C4-2B (cell line): ENCODE results near the gene OGA.

ENCODE experiments used
- H3K27ac ChIP-seq: fragments of 450-650 bp; 2 replicates; pipeline ENCODE4 v1.5.1; 2017
- ZFX ChIP-seq: fragments of 450-650 bp; IDR thresholded peaks from 2 replicates; pipeline ENCODE4 v1.6.1; 2017
- TF ChIP-seq, protein P1 (sequence below): fragments of 450-650 bp; conservative IDR thresholded peaks from 2 replicates; pipeline ENCODE4 v1.5.1; 2017; ENCODE audit warnings: mild to moderate bottlenecking

OGA gene

DNA sequence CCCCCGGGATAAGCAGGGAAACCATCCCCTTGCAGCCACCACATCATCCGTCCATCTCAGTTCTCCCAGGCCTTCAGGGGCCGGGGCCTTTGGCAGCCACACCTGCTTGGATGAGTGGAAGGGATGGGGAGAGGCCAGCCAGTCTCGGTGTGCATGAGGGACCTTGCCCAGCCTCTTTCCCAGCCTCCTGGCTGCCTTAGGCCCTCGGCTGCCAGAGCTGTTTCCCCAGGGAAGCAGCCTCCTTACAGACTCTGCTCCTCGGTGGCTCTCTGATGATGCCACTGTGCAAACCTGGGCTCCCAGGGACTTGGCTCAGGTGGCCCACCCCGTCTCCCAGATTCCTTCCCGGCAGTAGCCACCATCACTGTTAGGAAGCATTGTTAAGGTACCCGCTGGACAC lies 57.0 kb downstream of the OGA start:
- no peak for TF ChIP-seq ZFX
- TF ChIP-seq, protein P1, sequence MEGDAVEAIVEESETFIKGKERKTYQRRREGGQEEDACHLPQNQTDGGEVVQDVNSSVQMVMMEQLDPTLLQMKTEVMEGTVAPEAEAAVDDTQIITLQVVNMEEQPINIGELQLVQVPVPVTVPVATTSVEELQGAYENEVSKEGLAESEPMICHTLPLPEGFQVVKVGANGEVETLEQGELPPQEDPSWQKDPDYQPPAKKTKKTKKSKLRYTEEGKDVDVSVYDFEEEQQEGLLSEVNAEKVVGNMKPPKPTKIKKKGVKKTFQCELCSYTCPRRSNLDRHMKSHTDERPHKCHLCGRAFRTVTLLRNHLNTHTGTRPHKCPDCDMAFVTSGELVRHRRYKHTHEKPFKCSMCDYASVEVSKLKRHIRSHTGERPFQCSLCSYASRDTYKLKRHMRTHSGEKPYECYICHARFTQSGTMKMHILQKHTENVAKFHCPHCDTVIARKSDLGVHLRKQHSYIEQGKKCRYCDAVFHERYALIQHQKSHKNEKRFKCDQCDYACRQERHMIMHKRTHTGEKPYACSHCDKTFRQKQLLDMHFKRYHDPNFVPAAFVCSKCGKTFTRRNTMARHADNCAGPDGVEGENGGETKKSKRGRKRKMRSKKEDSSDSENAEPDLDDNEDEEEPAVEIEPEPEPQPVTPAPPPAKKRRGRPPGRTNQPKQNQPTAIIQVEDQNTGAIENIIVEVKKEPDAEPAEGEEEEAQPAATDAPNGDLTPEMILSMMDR: no peak
- H3K27ac ChIP-seq: no peak overlapping the region

DNA sequence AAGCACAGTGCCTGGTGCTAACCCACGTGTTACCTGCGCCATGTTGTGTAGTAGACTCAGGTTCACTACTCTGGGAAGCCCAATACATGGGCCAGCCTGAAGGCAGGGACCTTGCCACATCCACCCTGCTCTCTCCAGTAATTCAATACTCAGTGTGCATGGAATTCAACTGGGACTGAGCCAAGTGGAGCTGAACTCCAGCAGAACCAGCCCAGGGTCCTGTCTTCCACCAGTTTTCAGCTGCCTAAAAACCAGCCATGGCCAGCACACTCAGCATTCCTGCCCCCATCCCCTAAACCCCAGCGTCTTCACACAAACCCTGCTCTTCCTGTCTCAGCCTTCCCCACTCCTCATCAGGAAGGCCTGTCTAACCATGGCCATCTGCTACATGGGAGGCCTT lies 57.7 kb downstream of the OGA start:
- H3K27ac ChIP-seq: no peak overlapping the region
- TF ChIP-seq ZFX: no peak
- TF ChIP-seq, protein P1: no peak

DNA sequence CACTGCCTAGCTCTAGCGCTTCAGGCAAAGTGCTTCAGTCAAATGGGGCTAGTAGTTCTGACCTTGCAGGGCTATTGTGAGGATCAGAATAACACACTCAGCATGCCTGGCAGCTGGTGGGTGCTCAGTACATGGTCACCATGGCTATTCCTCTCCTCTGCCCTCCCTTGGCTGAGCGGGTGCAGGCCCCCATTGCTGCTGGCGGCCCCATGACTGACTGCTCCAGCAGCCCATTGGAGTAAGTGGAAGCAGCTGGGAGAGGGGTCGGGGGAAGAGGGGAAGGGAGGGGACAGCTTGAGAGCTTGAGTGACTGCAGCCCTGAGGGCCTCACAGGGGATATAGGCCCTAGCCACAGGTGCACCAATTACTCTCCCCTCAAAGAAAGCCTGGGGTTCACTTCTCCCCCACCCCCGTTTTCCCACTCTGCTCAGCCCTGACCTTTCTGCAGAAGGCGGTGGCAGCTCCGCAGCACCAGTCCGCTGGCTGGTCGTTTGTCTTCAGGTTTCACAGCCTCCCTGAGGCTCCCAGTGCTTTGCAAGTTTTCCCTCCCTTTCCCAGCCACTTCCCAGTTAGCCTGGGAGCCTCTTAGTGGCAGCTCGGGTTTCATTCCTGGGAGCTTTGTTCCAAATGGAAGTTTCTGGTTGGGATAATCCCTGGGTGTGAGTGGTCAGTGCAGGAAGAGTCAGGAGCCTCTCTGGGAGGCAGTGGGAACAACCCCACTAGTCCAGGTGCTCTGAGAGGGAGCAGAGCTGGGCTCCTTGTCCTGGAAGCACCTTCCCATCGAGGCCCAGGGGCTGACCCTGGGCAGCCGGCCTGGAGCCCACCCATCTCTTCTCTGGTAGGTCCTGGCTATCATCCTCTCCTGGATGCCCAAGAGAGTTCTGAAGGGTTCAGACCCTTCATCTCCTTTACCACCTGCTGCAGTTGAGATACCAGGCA lies 58.7 kb downstream of the OGA start:
- TF ChIP-seq, protein P1: no peak
- no peak for TF ChIP-seq ZFX

DNA sequence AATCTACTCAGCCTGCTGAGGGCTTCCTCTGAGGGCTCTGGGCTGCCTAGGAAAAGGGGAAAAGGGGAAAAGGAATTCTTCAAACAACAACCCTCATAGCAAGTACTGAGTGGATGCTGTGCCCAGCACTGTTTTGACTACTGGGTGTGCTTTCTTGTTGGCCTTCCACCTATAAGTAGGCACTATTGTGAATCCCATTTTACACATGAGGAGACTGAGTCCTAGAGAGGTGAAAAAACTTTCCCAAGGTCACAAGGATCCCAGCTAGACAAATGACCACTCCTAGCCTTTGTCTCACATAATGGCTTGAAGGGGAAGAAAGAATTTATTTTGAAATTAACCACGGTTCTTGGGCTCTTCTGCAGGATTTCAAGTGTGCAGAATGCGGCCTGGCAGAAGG lies 59.4 kb downstream of the OGA start:
- no peak for TF ChIP-seq ZFX
- TF ChIP-seq, protein P1: no peak
- H3K27ac ChIP-seq: no peak overlapping the region

More for the DNA sequence above, 58.7 kb downstream of the OGA start:
- no peak overlapping the region for H3K27ac ChIP-seq

DNA sequence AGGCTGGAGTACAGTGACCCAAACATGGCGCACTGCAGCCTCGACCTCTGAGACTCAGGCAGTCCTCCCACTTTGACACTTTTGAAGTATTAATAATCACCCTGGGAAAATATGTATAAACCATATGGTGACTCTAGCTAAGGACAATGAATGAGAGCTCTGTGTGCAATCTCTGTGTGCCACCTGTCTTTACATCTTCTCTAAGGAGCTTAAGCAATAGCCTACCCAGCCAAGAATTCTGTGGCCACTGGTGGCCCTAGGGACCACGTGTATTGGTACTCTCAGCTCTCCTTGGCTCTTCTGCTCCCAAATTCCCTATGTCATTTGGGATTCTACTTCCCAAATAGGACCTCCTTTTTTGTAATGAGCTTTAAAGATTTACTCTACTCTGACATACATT lies 66.0 kb downstream of the OGA start:
- H3K27ac ChIP-seq: no peak overlapping the region
- TF ChIP-seq ZFX: no peak
- TF ChIP-seq, protein P1: no peak

DNA sequence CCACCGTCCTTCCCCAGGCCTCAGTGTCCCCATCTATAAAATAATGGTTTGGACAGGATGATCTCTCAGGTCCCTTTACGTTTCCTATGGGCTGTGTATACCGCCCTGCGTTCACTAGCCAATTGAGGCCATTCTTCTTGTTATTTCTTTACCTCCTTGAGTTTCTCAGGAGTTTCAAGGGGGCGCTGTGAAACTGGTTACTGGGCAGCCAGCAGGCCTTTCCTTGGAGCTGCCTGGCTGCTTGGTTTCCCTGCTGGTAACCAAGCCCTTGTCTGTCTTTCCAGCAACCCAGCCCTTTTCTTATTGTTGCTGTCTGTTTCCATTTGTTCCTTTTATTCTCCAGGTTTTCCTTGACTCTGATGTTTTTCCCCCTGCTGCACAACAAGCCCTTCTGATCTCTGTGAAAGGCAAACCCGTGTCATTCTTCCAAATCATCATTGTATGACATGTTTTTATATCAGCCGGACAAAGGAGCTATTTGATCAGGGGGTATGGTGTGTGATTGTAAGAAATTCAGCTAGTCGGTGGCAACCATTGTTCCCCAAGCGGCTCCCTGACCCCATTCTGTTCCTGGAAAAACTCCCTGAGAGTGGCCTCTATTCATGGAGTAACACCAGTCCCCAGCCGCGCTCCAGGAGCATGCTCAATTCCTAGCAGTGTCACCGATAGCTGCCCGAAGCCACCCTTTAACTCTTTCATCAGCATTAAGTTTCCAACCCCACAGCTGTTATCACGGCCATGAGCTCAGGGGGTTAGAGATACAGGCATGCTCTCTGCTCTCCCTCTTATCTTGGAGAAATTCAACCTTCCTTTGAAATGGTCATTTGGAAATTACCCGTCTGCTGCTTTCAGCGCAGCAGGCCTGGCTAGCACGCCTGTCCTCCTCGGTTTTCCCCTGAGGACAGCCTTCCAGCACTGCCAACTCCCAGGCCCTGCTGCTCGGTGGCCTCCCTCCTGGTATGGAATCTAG lies 68.9 kb downstream of the OGA start:
- no peak for TF ChIP-seq ZFX
- TF ChIP-seq, protein P1: no peak
- no peak overlapping the region for H3K27ac ChIP-seq
